GM21723 (cell line): ENCODE data around the gene THRB.
"Not testable (repeated sequence)": the region's sequence is repeated elsewhere in the genome, so short reads cannot be mapped to it uniquely, and the experiment has no call there.

ENCODE experiments used
- ATAC-seq: cut with Tn5 transposase; IDR thresholded peaks from one replicate; pipeline ENCODE4 v1.9.1; 2021; ENCODE audit warnings: mild to moderate bottlenecking, moderate library complexity; ENCODE audit not compliant: unreplicated experiment

THRB gene

GRCh38 chr3:24407980-24408680 is 86.5 kb downstream of the THRB start:
- ATAC-seq, result no peak

GRCh38 chr3:24406900-24407299 is 87.8 kb downstream of the THRB start:
- no peak for ATAC-seq

- no peak for ATAC-seq
Measured at GRCh38 chr3:24405057-24405456, 89.6 kb downstream of the THRB start.

- ATAC-seq, result no peak
Measured at GRCh38 chr3:24401811-24402185, 92.9 kb downstream of the THRB start.

- ATAC-seq, result no peak
Measured at GRCh38 chr3:24401090-24401810, 93.4 kb downstream of the THRB start.

- ATAC-seq, result no peak
Measured at GRCh38 chr3:24400450-24400849, 94.2 kb downstream of the THRB start.

- ATAC-seq, result no peak
Measured at GRCh38 chr3:24400015-24400414, 94.6 kb downstream of the THRB start.

- ATAC-seq, result no peak
Measured at GRCh38 chr3:24399614-24400013, 95.0 kb downstream of the THRB start.

GRCh38 chr3:24398712-24399111 is 95.9 kb downstream of the THRB start:
- ATAC-seq, result not testable (repeated sequence)

GRCh38 chr3:24396338-24396737 is 98.3 kb downstream of the THRB start:
- no peak for ATAC-seq

- no peak for ATAC-seq
Measured at GRCh38 chr3:24394754-24395153, 99.9 kb downstream of the THRB start.

GRCh38 chr3:24393316-24393715 is 101.3 kb downstream of the THRB start:
- ATAC-seq, result no peak

- no peak for ATAC-seq
Measured at GRCh38 chr3:24390169-24391130, 104.2 kb downstream of the THRB start.

GRCh38 chr3:24389108-24390090 is 105.3 kb downstream of the THRB start:
- ATAC-seq, result no peak

- ATAC-seq, result no peak
Measured at GRCh38 chr3:24388611-24389010, 106.0 kb downstream of the THRB start.

- ATAC-seq, result no peak
Measured at GRCh38 chr3:24388159-24388558, 106.5 kb downstream of the THRB start.

GRCh38 chr3:24387493-24387892 is 107.2 kb downstream of the THRB start:
- no peak for ATAC-seq

- no peak for ATAC-seq
Measured at GRCh38 chr3:24387000-24387399, 107.7 kb downstream of the THRB start.

- no peak for ATAC-seq
Measured at GRCh38 chr3:24386458-24386857, 108.2 kb downstream of the THRB start.

- no peak for ATAC-seq
Measured at GRCh38 chr3:24385012-24385615, 109.5 kb downstream of the THRB start.
